Upper lobe of left lung (tissue), 4 donors: ENCODE measurements around the gene MINPP1.

Source experiments
- CTCF ChIP-seq, 6 experiments: fragments of 450-650 bp in 4 of 6; fragments of 200-600 bp in 2 of 6; sonication (generic) in 2 of 6; IDR thresholded peaks; one replicate each; pipeline ENCODE4 v1.5.1; 2016 to 2019; ENCODE audit warnings: antibody characterized with exemption in 6 of 6
- EP300 ChIP-seq, 4 donors: sonication (generic); formaldehyde crosslinking; IDR thresholded peaks; one replicate each; pipeline ENCODE4 v1.5.1; 2017; ENCODE audit warnings: antibody characterized with exemption in 4 of 4, control low read depth in 2 of 4
- POLR2A ChIP-seq, 4 donors: fragments of 450-650 bp; IDR thresholded peaks; one replicate each; pipeline ENCODE4 v1.5.1; 2016 to 2017; ENCODE audit warnings: antibody characterized with exemption in 4 of 4, mild to moderate bottlenecking in 2 of 4

- no peak for TF ChIP-seq CTCF (IDR thresholded peaks at IDR 0.05)
- TF ChIP-seq EP300 (IDR thresholded peaks at IDR 0.05): no peak
- TF ChIP-seq POLR2A (IDR thresholded peaks at IDR 0.05): no peak
Measured at GRCh38 chr10:87579563-87579962, 74.9 kb downstream of the MINPP1 start.
